NCI-H774 (cell line): ENCODE data around the gene GLB1L3.
"Not testable (repeated sequence)": the region's sequence is repeated elsewhere in the genome, so short reads cannot be mapped to it uniquely, and the experiment has no call there.

Experiments used
- DNase-seq: peaks from one replicate; lab custom pipeline; 2025; lab: John Stamatoyannopoulos, UW

GLB1L3 gene

GRCh38 chr11:134317103-134317502, 40.9 kb downstream of the GLB1L3 start:
- DNase-seq: no peak

- DNase-seq: not testable (repeated sequence)
Measured at GRCh38 chr11:134321373-134321772, 45.2 kb downstream of the GLB1L3 start.

- DNase-seq: no peak
Measured at GRCh38 chr11:134322553-134322952, 46.4 kb downstream of the GLB1L3 start.

- DNase-seq: no peak
Measured at GRCh38 chr11:134328433-134328832, 52.3 kb downstream of the GLB1L3 start.

- no peak for DNase-seq
Measured at GRCh38 chr11:134330611-134331353, 54.6 kb downstream of the GLB1L3 start.

GRCh38 chr11:134331354-134332188, 55.4 kb downstream of the GLB1L3 start, which contains the start of gene GLB1L2:
TSS of gene GLB1L2 (plus strand) at chr11:134331988. CDS start at chr11:134332062, 74 bp downstream.
- peak; percentile 82 for DNase-seq

GRCh38 chr11:134332189-134332631, 56.0 kb downstream of the GLB1L3 start:
- DNase-seq: peak; percentile 35

- DNase-seq: no peak
Measured at GRCh38 chr11:134332782-134333181, 56.6 kb downstream of the GLB1L3 start.

GRCh38 chr11:134333312-134333711, 57.1 kb downstream of the GLB1L3 start:
- DNase-seq: no peak

- no peak for DNase-seq
Measured at GRCh38 chr11:134333946-134334345, 57.8 kb downstream of the GLB1L3 start.

GRCh38 chr11:134334796-134335571, 58.8 kb downstream of the GLB1L3 start:
- no peak for DNase-seq

GRCh38 chr11:134337051-134337450, 60.9 kb downstream of the GLB1L3 start:
- DNase-seq: no peak

- no peak for DNase-seq
Measured at GRCh38 chr11:134338068-134338467, 61.9 kb downstream of the GLB1L3 start.

GRCh38 chr11:134338654-134339053, 62.5 kb downstream of the GLB1L3 start:
- DNase-seq: no peak

GRCh38 chr11:134339756-134340155, 63.6 kb downstream of the GLB1L3 start:
- no peak for DNase-seq

- peak; percentile 39 for DNase-seq
Measured at GRCh38 chr11:134340354-134340964, 64.3 kb downstream of the GLB1L3 start.

GRCh38 chr11:134341805-134342571, 65.8 kb downstream of the GLB1L3 start:
- no peak for DNase-seq

- DNase-seq: no peak
Measured at GRCh38 chr11:134342572-134343340, 66.6 kb downstream of the GLB1L3 start.

GRCh38 chr11:134343646-134344045, 67.5 kb downstream of the GLB1L3 start:
- no peak for DNase-seq
